ENCODE measurements around the gene UBE2E3. TPM values are rescaled to one million over a fixed set of nuclear protein-coding genes. Genes with fewer than 3 reads are reported as not detected.
A peak's percentile ranks its signal among the peaks of the same experiment; 100 is the strongest.

UBE2E3 gene
- polyA plus RNA-seq, 1 experiment, result 127 TPM

DNA sequence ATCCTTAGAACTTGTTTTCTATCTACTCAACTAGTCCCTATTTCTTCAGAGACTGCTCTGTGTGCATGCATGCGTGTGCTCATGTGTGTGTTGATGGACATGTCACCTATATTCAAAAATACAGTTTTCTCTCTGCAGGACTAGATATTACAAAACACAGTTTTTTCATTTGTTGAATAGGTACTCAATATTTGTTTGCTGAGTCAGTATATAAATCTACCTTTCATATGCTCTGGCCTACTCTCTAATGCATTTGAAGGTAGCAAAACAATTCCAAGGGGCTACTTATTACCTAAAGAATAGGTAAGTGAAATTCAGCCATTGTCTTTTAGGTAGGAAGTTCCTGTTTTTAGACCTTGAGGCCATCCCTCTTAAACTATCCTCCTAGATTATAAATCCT lies 8.6 kb upstream of the UBE2E3 start:
- TF ChIP-seq, protein P1, sequence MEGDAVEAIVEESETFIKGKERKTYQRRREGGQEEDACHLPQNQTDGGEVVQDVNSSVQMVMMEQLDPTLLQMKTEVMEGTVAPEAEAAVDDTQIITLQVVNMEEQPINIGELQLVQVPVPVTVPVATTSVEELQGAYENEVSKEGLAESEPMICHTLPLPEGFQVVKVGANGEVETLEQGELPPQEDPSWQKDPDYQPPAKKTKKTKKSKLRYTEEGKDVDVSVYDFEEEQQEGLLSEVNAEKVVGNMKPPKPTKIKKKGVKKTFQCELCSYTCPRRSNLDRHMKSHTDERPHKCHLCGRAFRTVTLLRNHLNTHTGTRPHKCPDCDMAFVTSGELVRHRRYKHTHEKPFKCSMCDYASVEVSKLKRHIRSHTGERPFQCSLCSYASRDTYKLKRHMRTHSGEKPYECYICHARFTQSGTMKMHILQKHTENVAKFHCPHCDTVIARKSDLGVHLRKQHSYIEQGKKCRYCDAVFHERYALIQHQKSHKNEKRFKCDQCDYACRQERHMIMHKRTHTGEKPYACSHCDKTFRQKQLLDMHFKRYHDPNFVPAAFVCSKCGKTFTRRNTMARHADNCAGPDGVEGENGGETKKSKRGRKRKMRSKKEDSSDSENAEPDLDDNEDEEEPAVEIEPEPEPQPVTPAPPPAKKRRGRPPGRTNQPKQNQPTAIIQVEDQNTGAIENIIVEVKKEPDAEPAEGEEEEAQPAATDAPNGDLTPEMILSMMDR (IDR thresholded peaks at IDR 0.05; ENCODE audit: low read depth, low read length), result no peak
- CTCF ChIA-PET, result no interaction called here
- POLR2A ChIA-PET, result no interaction called here
- Histone ChIP-seq H3K27ac (ENCODE audit: low read depth, low read length) (no peak overlapping the region), H3K9me3 (ENCODE audit: control insufficient read depth, insufficient read depth, low read length) (no peaks in the 10 kb centered on the region), H3K27me3 (ENCODE audit: control insufficient read depth, insufficient read depth, low read length) (no peaks in the 10 kb centered on the region), H3K4me3 (ENCODE audit: low read depth, low read length) (no peak overlapping the region)
- DNase-seq (ENCODE audit: low read depth, low spot score), result no peak

GRCh38 chr2:180975585-180975984 lies 4.8 kb upstream of the UBE2E3 start:
- Histone ChIP-seq H3K27me3 (ENCODE audit: control insufficient read depth, insufficient read depth, low read length) (no peaks in the 10 kb centered on the region), H3K27ac (ENCODE audit: low read depth, low read length) (no peak overlapping the region), H3K4me3 (ENCODE audit: low read depth, low read length) (no peak overlapping the region), H3K9me3 (ENCODE audit: control insufficient read depth, insufficient read depth, low read length) (no peaks in the 10 kb centered on the region)
- TF ChIP-seq, protein P1 (IDR thresholded peaks at IDR 0.05; ENCODE audit: low read depth, low read length), result no peak
- POLR2A ChIA-PET, result no interaction called here
- CTCF ChIA-PET, result no interaction called here
- no peak for DNase-seq (ENCODE audit: low read depth, low spot score)

- peak; percentile 49 for DNase-seq (ENCODE audit: low read depth, low spot score)
- ChIA-PET POLR2A (no interaction called here), CTCF (interaction anchor here (0.7 to 3.7 kb wide), 7 partner anchors 10 to 854 kb away, joined by 3 to 43 read pairs (median 6); no protein-coding TSS in a partner anchor)
- Histone ChIP-seq H3K9me3 (ENCODE audit: control insufficient read depth, insufficient read depth, low read length) (no peaks in the 10 kb centered on the region), H3K27me3 (ENCODE audit: control insufficient read depth, insufficient read depth, low read length) (no peaks in the 10 kb centered on the region), H3K4me3 (ENCODE audit: low read depth, low read length) (peak overlapping the region; percentile 54), H3K27ac (ENCODE audit: low read depth, low read length) (peak overlapping the region; percentile 83)
- TF ChIP-seq, protein P1 (IDR thresholded peaks at IDR 0.05; ENCODE audit: low read depth, low read length), result no peak
Observed at GRCh38 chr2:180978903-180979748, 1.3 kb upstream of the UBE2E3 start.

GRCh38 chr2:180979749-180980105 lies 678 bp upstream of the UBE2E3 start:
- Histone ChIP-seq H3K27ac (ENCODE audit: low read depth, low read length) (peak overlapping the region; percentile 83), H3K27me3 (ENCODE audit: control insufficient read depth, insufficient read depth, low read length) (no peaks in the 10 kb centered on the region), H3K9me3 (ENCODE audit: control insufficient read depth, insufficient read depth, low read length) (no peaks in the 10 kb centered on the region), H3K4me3 (ENCODE audit: low read depth, low read length) (peak overlapping the region; percentile 54)
- ChIA-PET CTCF (interaction anchor here (1.1 to 3.7 kb wide), 7 partner anchors 10 to 855 kb away, joined by 3 to 43 read pairs (median 6); no protein-coding TSS in a partner anchor), POLR2A (interaction anchor here (1.2 kb wide), 1 partner anchor 9 kb away, joined by 3 read pairs; no protein-coding TSS in a partner anchor)
- DNase-seq (ENCODE audit: low read depth, low spot score), result no peak
- TF ChIP-seq, protein P1 (IDR thresholded peaks at IDR 0.05; ENCODE audit: low read depth, low read length), result no peak

All from AG04450 (cell line).